GM12872 (cell line): ENCODE results near the gene PFKL.

Experiments used
- CTCF ChIP-seq: IDR thresholded peaks from 3 replicates; pipeline ENCODE4 v1.5.1; 2011; ENCODE audit warnings: low read depth, mild to moderate bottlenecking, low read length, moderate library complexity; ENCODE audit not compliant: insufficient read depth

Gene PFKL

DNA sequence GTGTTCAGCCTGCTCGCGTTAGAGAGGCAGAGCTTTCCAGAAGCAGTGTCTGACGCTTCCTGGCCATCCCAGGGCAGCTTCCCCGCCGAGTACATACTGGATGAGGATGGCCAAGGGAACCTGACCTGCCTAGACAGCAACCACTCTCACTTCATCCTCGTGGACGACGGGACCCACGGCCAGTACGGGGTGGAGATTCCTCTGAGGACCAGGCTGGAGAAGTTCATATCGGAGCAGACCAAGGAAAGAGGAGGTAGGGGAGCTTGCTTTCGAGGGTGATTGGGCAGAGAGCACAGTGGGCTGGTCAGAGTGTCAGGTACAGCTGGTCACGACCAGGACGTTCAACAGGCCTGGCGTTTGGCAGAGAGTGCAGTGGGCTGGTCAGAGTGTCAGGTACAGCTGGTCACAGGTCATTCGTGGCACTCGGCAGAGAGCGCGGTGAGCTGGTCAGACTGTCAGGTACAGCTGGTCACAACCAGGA lies 75.9 kb downstream of the PFKL start:
- TF ChIP-seq CTCF, result no peak

GRCh38 chr21:44376606-44377005 lies 76.8 kb downstream of the PFKL start:
- TF ChIP-seq CTCF, result no peak
